H1 (cell line): Measurements from ENCODE around the gene DOK1. TPM values are rescaled to one million over a fixed set of nuclear protein-coding genes. Genes with fewer than 3 reads are reported as not detected.

ENCODE experiments used
- CTCF ChIA-PET: fragments of 300-600 bp; sonication (Branson Sonifier 250); formaldehyde crosslinking; loops from one replicate; lab custom pipeline; 2021; ENCODE audit not compliant: partially characterized antibody; lab: Charles Lee
- POLR2A ChIA-PET: fragments of 300-600 bp; sonication (Branson Sonifier 250); formaldehyde crosslinking; loops from one replicate; lab custom pipeline; 2021; ENCODE audit warnings: inconsistent platforms; ENCODE audit not compliant: partially characterized antibody; lab: Charles Lee
- DNase-seq, 2 experiments: peaks; one replicate each; pipeline versions ENCODE4 v3.0.0 to v3.0.0-alpha.2; 2010 to 2022; ENCODE audit warnings: low spot score in 2 of 2, low read depth in 1 of 2, mixed read lengths in 1 of 2
- FAIRE-seq: peaks from 2 replicates; lab custom pipeline; 2011; peaks lifted over from hg19 to GRCh38; lab: Jason Lieb, UNC
- H2AFZ ChIP-seq: 2 replicates; pipeline ENCODE4 v1.8.1; 2012; ENCODE audit warnings: low read length, inconsistent platforms
- H2AK5ac ChIP-seq: 2 replicates; pipeline ENCODE4 v1.6.1; 2013; ENCODE audit warnings: low read depth, low read length
- H2BK120ac ChIP-seq: replicated peaks from 2 replicates; pipeline ENCODE3; 2013; ENCODE audit warnings: low read depth, low read length, inconsistent platforms
- H2BK12ac ChIP-seq: 2 replicates; pipeline ENCODE4 v1.6.1; 2013; ENCODE audit warnings: low read depth, low read length
- H2BK15ac ChIP-seq: 2 replicates; pipeline ENCODE4 v1.6.1; 2013; ENCODE audit warnings: low read length
- H2BK20ac ChIP-seq: 2 replicates; pipeline ENCODE4 v1.6.1; 2013; ENCODE audit warnings: low read length
- H2BK5ac ChIP-seq: 2 replicates; pipeline ENCODE4 v1.6.1; 2013; ENCODE audit warnings: low read depth, low read length
- H3K14ac ChIP-seq: 2 replicates; pipeline ENCODE4 v1.6.1; 2013; ENCODE audit warnings: inconsistent platforms; ENCODE audit not compliant: insufficient read length
- H3K18ac ChIP-seq: 2 replicates; pipeline ENCODE4 v1.6.1; 2013; ENCODE audit warnings: low read length; ENCODE audit errors: extremely low read depth
- H3K23ac ChIP-seq: 2 replicates; pipeline ENCODE4 v1.6.1; 2013; ENCODE audit warnings: inconsistent platforms; ENCODE audit not compliant: insufficient read length
- H3K23me2 ChIP-seq: 2 replicates; pipeline ENCODE4 v1.6.1; 2013; ENCODE audit warnings: low read depth, low read length
- H3K27ac ChIP-seq: 2 replicates; pipeline ENCODE4 v1.6.1; 2011; ENCODE audit warnings: low read depth, low read length, inconsistent platforms
- H3K27me3 ChIP-seq, 4 experiments: replicated peaks in 1 of 4; 1 replicate in 1 of 4; 2 replicates in 3 of 4; pipeline versions ENCODE4 v1.6.1 to v1.8.1; 2011 to 2013; ENCODE audit warnings: low read length in 3 of 4, mild to moderate bottlenecking in 3 of 4, inconsistent platforms in 2 of 4, mixed read lengths in 2 of 4, moderate library complexity in 1 of 4; ENCODE audit not compliant: control insufficient read depth in 3 of 4, insufficient read depth in 3 of 4; ENCODE audit errors: extremely low read depth in 1 of 4
- H3K36me3 ChIP-seq, 4 experiments: 2 replicates each; pipeline versions ENCODE4 v1.6.1 to v1.8.1; 2011 to 2013; ENCODE audit warnings: mild to moderate bottlenecking in 4 of 4, low read length in 3 of 4, moderate library complexity in 2 of 4, control low read depth in 1 of 4, inconsistent platforms in 1 of 4; ENCODE audit not compliant: insufficient read depth in 4 of 4, control insufficient read depth in 2 of 4
- H3K4ac ChIP-seq: replicated peaks from 2 replicates; pipeline ENCODE3; 2013; ENCODE audit warnings: low read length, low read depth, mixed read lengths, inconsistent platforms; ENCODE audit not compliant: insufficient read length
- H3K4me1 ChIP-seq, 4 experiments: replicated peaks in 1 of 4; 1 replicate in 1 of 4; 2 replicates in 3 of 4; pipeline versions ENCODE4 v1.6.1 to v1.8.1; 2011 to 2013; ENCODE audit warnings: low read length in 3 of 4, inconsistent platforms in 2 of 4, mixed read lengths in 1 of 4; ENCODE audit not compliant: insufficient read depth in 4 of 4, control insufficient read depth in 3 of 4
- H3K4me2 ChIP-seq, 2 experiments: 2 replicates each; pipeline versions ENCODE4 v1.6.1 to v1.8.1; 2011 to 2013; ENCODE audit warnings: low read depth in 2 of 2, low read length in 2 of 2, control low read depth in 1 of 2, inconsistent platforms in 1 of 2, mild to moderate bottlenecking in 1 of 2; ENCODE audit not compliant: insufficient read depth in 1 of 2
- H3K4me3 ChIP-seq, 4 experiments: fragments of 200-600, 300-600 bp in 1 of 4; sonication (generic), shearing (Covaris generic), sonication (Bioruptor Twin) in 1 of 4; 2 replicates each; pipeline versions ENCODE4 v1.5.1 to v1.8.1; 2011 to 2016; ENCODE audit warnings: low read length in 4 of 4, low read depth in 3 of 4, control low read depth in 2 of 4, inconsistent platforms in 2 of 4, mild to moderate bottlenecking in 2 of 4, mixed read lengths in 1 of 4, moderate library complexity in 1 of 4; ENCODE audit not compliant: insufficient read depth in 2 of 4; ENCODE audit errors: extremely low read depth in 1 of 4
- H3K56ac ChIP-seq: replicated peaks from 2 replicates; pipeline ENCODE3; 2013; ENCODE audit warnings: low read depth, mild to moderate bottlenecking, mixed read lengths, low read length, inconsistent platforms; ENCODE audit not compliant: insufficient read length
- H3K79me1 ChIP-seq: 2 replicates; pipeline ENCODE4 v1.6.1; 2013; ENCODE audit warnings: low read depth, low read length, control low read depth
- H3K79me2 ChIP-seq, 2 experiments: 2 replicates each; pipeline versions ENCODE4 v1.6.1 to v1.8.1; 2012 to 2013; ENCODE audit warnings: low read length in 2 of 2, mild to moderate bottlenecking in 2 of 2, inconsistent platforms in 1 of 2; ENCODE audit not compliant: insufficient read depth in 2 of 2, control insufficient read depth in 1 of 2
- H3K9ac ChIP-seq, 4 experiments: replicated peaks in 1 of 4; 1 replicate in 1 of 4; 2 replicates in 3 of 4; pipeline versions ENCODE4 v1.6.1 to v1.8.1; 2011 to 2013; ENCODE audit warnings: low read depth in 3 of 4, low read length in 3 of 4, control low read depth in 2 of 4, mild to moderate bottlenecking in 2 of 4, moderate library complexity in 2 of 4, inconsistent platforms in 1 of 4; ENCODE audit errors: extremely low read depth in 1 of 4
- H3K9me3 ChIP-seq, 2 experiments: 2 replicates each; pipeline versions ENCODE4 v1.6.1 to v1.8.1; 2012 to 2013; ENCODE audit warnings: mild to moderate bottlenecking in 2 of 2, moderate library complexity in 2 of 2, control low read depth in 1 of 2, inconsistent platforms in 1 of 2, low read depth in 1 of 2, low read length in 1 of 2, mixed read lengths in 1 of 2; ENCODE audit not compliant: insufficient read depth in 2 of 2
- H4K20me1 ChIP-seq, 2 experiments: replicated peaks in 1 of 2; 2 replicates each; pipeline versions ENCODE3 to v1.8.1; 2011 to 2013; ENCODE audit warnings: inconsistent platforms in 2 of 2, low read length in 2 of 2, mild to moderate bottlenecking in 1 of 2; ENCODE audit not compliant: insufficient read depth in 2 of 2, control insufficient read depth in 1 of 2
- H4K5ac ChIP-seq: 2 replicates; pipeline ENCODE4 v1.6.1; 2013; ENCODE audit warnings: low read length, low read depth, mixed read lengths, inconsistent platforms; ENCODE audit not compliant: insufficient read length
- H4K8ac ChIP-seq: 2 replicates; pipeline ENCODE4 v1.8.0; 2013; ENCODE audit warnings: mild to moderate bottlenecking, moderate library complexity, low read length, inconsistent platforms; ENCODE audit not compliant: insufficient read depth; ENCODE audit errors: extremely low read depth
- H4K91ac ChIP-seq: replicated peaks from 2 replicates; pipeline ENCODE3; 2013; ENCODE audit warnings: low read length, mixed read lengths, inconsistent platforms; ENCODE audit not compliant: insufficient read length
- NANOG ChIP-seq: IDR thresholded peaks from 2 replicates; pipeline ENCODE4 v1.6.1; 2011; ENCODE audit warnings: low read length, low read depth, mild to moderate bottlenecking, inconsistent platforms; ENCODE audit not compliant: insufficient read depth, poor library complexity, severe bottlenecking
- TAF1 ChIP-seq: IDR thresholded peaks from 2 replicates; pipeline ENCODE4 v1.6.1; 2011; ENCODE audit warnings: mild to moderate bottlenecking, low read depth, low read length
- WGBS, 2 experiments: shearing (Covaris generic) in 1 of 2; methylation state at CpG; one replicate each; pipeline versions ENCODE4 v1.1.6 to v1.1.7; 2013 to 2015; ENCODE audit warnings: low lambda C conversion rate in 2 of 2, mixed read lengths in 2 of 2, inconsistent platforms in 1 of 2, low coverage in 1 of 2, missing lambda C conversion rate in 1 of 2; ENCODE audit not compliant: insufficient replicate concordance in 2 of 2, insufficient coverage in 1 of 2, insufficient read length in 1 of 2; ENCODE audit errors: extremely low coverage in 1 of 2, missing lambda C conversion rate in 1 of 2; 5-methylcytosine and 5-hydroxymethylcytosine counted together
- polyA plus RNA-seq, 7 experiments: library from polyadenylated mRNA; depleted of rRNA in 3 of 7; stranded (reverse) in 5 of 7; unstranded in 2 of 7; fragments of >200 nt in 5 of 7; fragments of 200-250 nt in 2 of 7; gene quantifications; 1 replicate in 5 of 7; 2 replicates in 1 of 7; 4 replicates in 1 of 7; pipeline versions ENCODE4 v1.2.1 to v1.2.3, GENCODE V29; 2011 to 2013; ENCODE audit warnings: missing spikeins in 2 of 7, mixed read lengths in 2 of 7
- total RNA-seq: library from RNA; stranded (reverse); fragmentation: NEBNext Ultra II Directional; extraction: Animal tissue kit (Norgen Biotek cat#: 25700); gene quantifications from 2 replicates; pipeline ENCODE4 v1.2.1, GENCODE V29; 2021

The DOK1 gene
- total and polyA plus RNA-seq, 2 of the 8 experiments (the other 6 are each of a cell fraction or from before 2014, with no cell fraction given): 11.0 to 14.3 TPM

- Histone ChIP-seq H2BK20ac (no peak overlapping the region), H3K18ac (no peak overlapping the region), H2BK15ac (no peak overlapping the region), H3K56ac (peak overlapping the region; percentile 90), H3K4me2 (no peak overlapping the region), H3K4me1 (no peaks in the 10 kb centered on the region), H4K20me1 (no peaks in the 10 kb centered on the region), H4K8ac (no peak overlapping the region), H2BK120ac (no peak overlapping the region), H3K4me3 (no peak overlapping the region), H3K27me3 (no peaks in the 10 kb centered on the region), H2BK12ac (no peak overlapping the region), H3K23me2 (peaks cover 2% of the 10 kb centered on the region; the same call in 1 of the 2 replicates), H2BK5ac (no peak overlapping the region), H3K9me3 (no peaks in the 10 kb centered on the region), H3K27ac (no peak overlapping the region), H3K23ac (no peak overlapping the region), H2AFZ (no peak overlapping the region)
- WGBS, 2 experiments: 69% methylated on average over 1 of the region's 1 CpG; no CpG with 5 or more reads in 1 of the 2 experiments
- POLR2A ChIA-PET: interaction anchor here (1.7 kb wide), 1 partner anchor 14 kb away, joined by 5 read pairs; no protein-coding TSS in a partner anchor
- no peak for TF ChIP-seq NANOG
- TF ChIP-seq TAF1: no peak
- TF ChIP-seq, all 59 proteins: peak for 0
- Histone ChIP-seq H2AK5ac (no peak overlapping the region), H3K79me1 (0 out of 2 replicates have a peak, but pooled peaks cover 2% of the 10 kb centered on the region), H3K9ac (no peak overlapping the region), H3K36me3 (no peaks in the 10 kb centered on the region), H3K4ac (no peak overlapping the region), H4K5ac (no peak overlapping the region), H3K14ac (no peak overlapping the region), H4K91ac (no peak overlapping the region), H3K79me2 (no peaks in the 10 kb centered on the region)
- FAIRE-seq (no peak), DNase-seq (no peak)
- CTCF ChIA-PET: interaction anchor here (4.4 kb wide), 1 partner anchor 17 kb away, joined by 24 read pairs; no protein-coding TSS in a partner anchor
Measured at GRCh38 chr2:74569686-74570085, 15.2 kb downstream of the DOK1 start.
